Measurements from ENCODE around the gene RTL10. TPM values are rescaled to one million over a fixed set of nuclear protein-coding genes. Genes with fewer than 3 reads are reported as not detected.

Gene RTL10
- total RNA-seq, 2 donors from 2014 or later: 15.7 to 41.9 TPM

GRCh38 chr22:19821523-19822300 lies 33.0 kb downstream of the RTL10 start:
- no peak for DNase-seq (ENCODE audit: low spot score)
- TF ChIP-seq POLR2AphosphoS5 (IDR thresholded peaks at IDR 0.05) (no peak), CTCF (IDR thresholded peaks at IDR 0.05) (no peak), POLR2A (IDR thresholded peaks at IDR 0.05) (no peak)
- Histone ChIP-seq H3K27ac (no peak overlapping the region), H3K36me3 (no peaks in the 10 kb centered on the region), H3K9me3 (no peaks in the 10 kb centered on the region), H3K4me1 (replicated peaks) (no peaks in the 10 kb centered on the region), H3K4me3 (no peak overlapping the region), H3K27me3 (replicated peaks; ENCODE audit: insufficient read depth) (no peaks in the 10 kb centered on the region)
- 96% methylated on average over 17 of the region's 20 CpGs for WGBS
- intact Hi-C loops (cut with DNase I): no loop called here

- no peaks in the 10 kb centered on the region for H3K9me3 ChIP-seq
- H3K4me3 ChIP-seq: no peak overlapping the region
- no peak overlapping the region for H3K27ac ChIP-seq
- H3K36me3 ChIP-seq: no peaks in the 10 kb centered on the region
- TF ChIP-seq POLR2A (IDR thresholded peaks at IDR 0.05): no peak
- no peak for TF ChIP-seq POLR2AphosphoS5 (IDR thresholded peaks at IDR 0.05)
- TF ChIP-seq CTCF (IDR thresholded peaks at IDR 0.05): no peak
- no peaks in the 10 kb centered on the region for H3K4me1 ChIP-seq (replicated peaks)
- no peaks in the 10 kb centered on the region for H3K27me3 ChIP-seq (replicated peaks; ENCODE audit: insufficient read depth)
- 93% methylated on average over 18 of the region's 18 CpGs for WGBS
- intact Hi-C loops (cut with DNase I): no loop called here
- no peak for DNase-seq (ENCODE audit: low spot score)
Measured at GRCh38 chr22:19820880-19821522, 33.7 kb downstream of the RTL10 start.

GRCh38 chr22:19819911-19820879 lies 34.5 kb downstream of the RTL10 start:
- intact Hi-C loops (cut with DNase I): no loop called here
- TF ChIP-seq POLR2AphosphoS5 (IDR thresholded peaks at IDR 0.05): no peak
- TF ChIP-seq CTCF (IDR thresholded peaks at IDR 0.05): no peak
- DNase-seq (ENCODE audit: low spot score): no peak
- WGBS: 93% methylated on average over 20 of the region's 21 CpGs
- no peak overlapping the region for H3K4me3 ChIP-seq
- H3K9me3 ChIP-seq: no peaks in the 10 kb centered on the region
- no peaks in the 10 kb centered on the region for H3K27me3 ChIP-seq (replicated peaks; ENCODE audit: insufficient read depth)
- no peak overlapping the region for H3K27ac ChIP-seq
- no peaks in the 10 kb centered on the region for H3K4me1 ChIP-seq (replicated peaks)
- H3K36me3 ChIP-seq: no peaks in the 10 kb centered on the region

- no peak overlapping the region for H3K4me3 ChIP-seq
- H3K4me1 ChIP-seq (replicated peaks): no peaks in the 10 kb centered on the region
- DNase-seq (ENCODE audit: low spot score): no peak
- no peaks in the 10 kb centered on the region for H3K36me3 ChIP-seq
- H3K27me3 ChIP-seq (replicated peaks; ENCODE audit: insufficient read depth): no peaks in the 10 kb centered on the region
- no peaks in the 10 kb centered on the region for H3K9me3 ChIP-seq
- H3K27ac ChIP-seq: no peak overlapping the region
- TF ChIP-seq CTCF (IDR thresholded peaks at IDR 0.05): no peak
- intact Hi-C loops (cut with DNase I): no loop called here
- WGBS: 95% methylated on average over 14 of the region's 14 CpGs
Measured at GRCh38 chr22:19819208-19819910, 35.3 kb downstream of the RTL10 start.
